Activated T-cell treated with anti-CD3 and anti-CD28 coated beads, Interleukin-2, amount 50 U/mL, for 4 hours (primary cell): ENCODE results near the gene UFD1. TPM values are rescaled to one million over a fixed set of nuclear protein-coding genes. Genes with fewer than 3 reads are reported as not detected.

ENCODE experiments used
- ATAC-seq, 2 donors: fragments of 200-7000 bp; cut with Tn5 transposase; one replicate each; pipeline ENCODE4 v1.10.0; 2021
- DNase-seq: peaks from one replicate; pipeline ENCODE4 v3.0.0-alpha.2; 2020
- H3K27me3 Mint-ChIP-seq: one replicate; pipeline ENCODE4 v1.8.0; 2021; ENCODE audit warnings: low read depth, mixed read lengths
- H3K36me3 Mint-ChIP-seq: one replicate; pipeline ENCODE4 v1.8.0; 2022; ENCODE audit warnings: mixed read lengths; ENCODE audit not compliant: insufficient read depth
- H3K4me1 Mint-ChIP-seq: one replicate; pipeline ENCODE4 v1.8.0; 2021; ENCODE audit warnings: low read depth, mixed read lengths
- H3K4me3 Mint-ChIP-seq: one replicate; pipeline ENCODE4 v1.8.0; 2021; ENCODE audit warnings: mild to moderate bottlenecking, moderate library complexity, mixed read lengths
- H3K9me3 Mint-ChIP-seq: one replicate; pipeline ENCODE4 v1.8.0; 2021; ENCODE audit warnings: mixed read lengths
- total RNA-seq, 3 donors: library from RNA; stranded (reverse); gene quantifications; one replicate each; pipeline ENCODE4 v1.2.1, GENCODE V29; 2021

UFD1 gene
- total RNA-seq, 3 donors from 2014 or later = 107 TPM

GRCh38 chr22:19477321-19478044 lies 1.5 kb downstream of the UFD1 start:
- no peaks in the 10 kb centered on the region for H3K9me3 Mint-ChIP-seq
- H3K36me3 Mint-ChIP-seq = peaks cover 6% of the 10 kb centered on the region
- no peak for ATAC-seq
- no peak for DNase-seq
- peak overlapping the region; percentile 99 for H3K4me3 Mint-ChIP-seq
- H3K4me1 Mint-ChIP-seq = peaks cover 29% of the 10 kb centered on the region
- no peaks in the 10 kb centered on the region for H3K27me3 Mint-ChIP-seq

- Mint-ChIP-seq H3K36me3 (peaks cover 16% of the 10 kb centered on the region), H3K27me3 (no peaks in the 10 kb centered on the region), H3K9me3 (no peaks in the 10 kb centered on the region), H3K4me1 (peaks cover 29% of the 10 kb centered on the region), H3K4me3 (no peak overlapping the region)
- DNase-seq = no peak
- no peak for ATAC-seq
These were observed 3.0 kb downstream of the UFD1 start for GRCh38 chr22:19476023-19476422.

GRCh38 chr22:19473578-19473977 lies 5.4 kb downstream of the UFD1 start:
- no peak for DNase-seq
- Mint-ChIP-seq H3K4me3 (no peak overlapping the region), H3K27me3 (no peaks in the 10 kb centered on the region), H3K9me3 (no peaks in the 10 kb centered on the region), H3K36me3 (peaks cover 30% of the 10 kb centered on the region), H3K4me1 (peaks cover 27% of the 10 kb centered on the region)
- no peak for ATAC-seq

- Mint-ChIP-seq H3K27me3 (no peaks in the 10 kb centered on the region), H3K4me3 (no peak overlapping the region), H3K36me3 (peaks cover 40% of the 10 kb centered on the region), H3K9me3 (no peaks in the 10 kb centered on the region), H3K4me1 (peaks cover 17% of the 10 kb centered on the region)
- ATAC-seq (no peak), DNase-seq (no peak)
These were observed 6.8 kb downstream of the UFD1 start for GRCh38 chr22:19472233-19472632.

- no peak for ATAC-seq
- Mint-ChIP-seq H3K36me3 (peaks cover 40% of the 10 kb centered on the region), H3K4me1 (peaks cover 14% of the 10 kb centered on the region), H3K4me3 (no peak overlapping the region), H3K27me3 (no peaks in the 10 kb centered on the region), H3K9me3 (no peaks in the 10 kb centered on the region)
- no peak for DNase-seq
These were observed 7.4 kb downstream of the UFD1 start for GRCh38 chr22:19471572-19471971.

GRCh38 chr22:19470010-19470409 lies 9.0 kb downstream of the UFD1 start:
- no peak for ATAC-seq
- no peak overlapping the region for H3K4me3 Mint-ChIP-seq
- no peak for DNase-seq
- no peaks in the 10 kb centered on the region for H3K27me3 Mint-ChIP-seq
- peaks cover 2% of the 10 kb centered on the region for H3K4me1 Mint-ChIP-seq
- peaks cover 43% of the 10 kb centered on the region for H3K36me3 Mint-ChIP-seq
- H3K9me3 Mint-ChIP-seq = no peaks in the 10 kb centered on the region

GRCh38 chr22:19469421-19469820 lies 9.6 kb downstream of the UFD1 start:
- Mint-ChIP-seq H3K36me3 (peaks cover 48% of the 10 kb centered on the region), H3K9me3 (no peaks in the 10 kb centered on the region), H3K4me1 (peaks cover 2% of the 10 kb centered on the region), H3K4me3 (no peak overlapping the region), H3K27me3 (no peaks in the 10 kb centered on the region)
- no peak for ATAC-seq
- no peak for DNase-seq

- H3K4me1 Mint-ChIP-seq = no peaks in the 10 kb centered on the region
- no peaks in the 10 kb centered on the region for H3K9me3 Mint-ChIP-seq
- no peak overlapping the region for H3K4me3 Mint-ChIP-seq
- ATAC-seq = no peak
- peaks cover 54% of the 10 kb centered on the region for H3K36me3 Mint-ChIP-seq
- H3K27me3 Mint-ChIP-seq = no peaks in the 10 kb centered on the region
- no peak for DNase-seq
These were observed 11.1 kb downstream of the UFD1 start for GRCh38 chr22:19467912-19468311.

GRCh38 chr22:19466848-19467752 lies 11.9 kb downstream of the UFD1 start:
- H3K36me3 Mint-ChIP-seq = peaks cover 57% of the 10 kb centered on the region
- no peaks in the 10 kb centered on the region for H3K4me1 Mint-ChIP-seq
- H3K4me3 Mint-ChIP-seq = no peak overlapping the region
- no peaks in the 10 kb centered on the region for H3K27me3 Mint-ChIP-seq
- DNase-seq (no peak), ATAC-seq (no peak)
- no peaks in the 10 kb centered on the region for H3K9me3 Mint-ChIP-seq

GRCh38 chr22:19466126-19466716 lies 12.8 kb downstream of the UFD1 start:
- H3K36me3 Mint-ChIP-seq = peaks cover 53% of the 10 kb centered on the region
- no peaks in the 10 kb centered on the region for H3K27me3 Mint-ChIP-seq
- H3K4me3 Mint-ChIP-seq = no peak overlapping the region
- ATAC-seq (no peak), DNase-seq (no peak)
- no peaks in the 10 kb centered on the region for H3K9me3 Mint-ChIP-seq
- H3K4me1 Mint-ChIP-seq = no peaks in the 10 kb centered on the region

- ATAC-seq = no peak
These were observed 14.0 kb downstream of the UFD1 start for GRCh38 chr22:19464975-19465374.

GRCh38 chr22:19464546-19464945 lies 14.4 kb downstream of the UFD1 start:
- no peaks in the 10 kb centered on the region for H3K4me1 Mint-ChIP-seq
- no peaks in the 10 kb centered on the region for H3K27me3 Mint-ChIP-seq
- no peak for DNase-seq
- H3K4me3 Mint-ChIP-seq = no peak overlapping the region
- H3K9me3 Mint-ChIP-seq = no peaks in the 10 kb centered on the region
- no peak for ATAC-seq
- peaks cover 43% of the 10 kb centered on the region for H3K36me3 Mint-ChIP-seq

More at GRCh38 chr22:19464975-19465374, 14.0 kb downstream of the UFD1 start:
- H3K4me3 Mint-ChIP-seq = no peak overlapping the region
- H3K27me3 Mint-ChIP-seq = no peaks in the 10 kb centered on the region
- no peak for DNase-seq
- H3K9me3 Mint-ChIP-seq = no peaks in the 10 kb centered on the region
- H3K36me3 Mint-ChIP-seq = peaks cover 46% of the 10 kb centered on the region
- H3K4me1 Mint-ChIP-seq = no peaks in the 10 kb centered on the region

GRCh38 chr22:19463491-19464469 lies 15.2 kb downstream of the UFD1 start:
- peaks cover 38% of the 10 kb centered on the region for H3K36me3 Mint-ChIP-seq
- H3K4me3 Mint-ChIP-seq = no peak overlapping the region
- no peaks in the 10 kb centered on the region for H3K27me3 Mint-ChIP-seq
- no peak for DNase-seq
- H3K9me3 Mint-ChIP-seq = no peaks in the 10 kb centered on the region
- H3K4me1 Mint-ChIP-seq = no peaks in the 10 kb centered on the region
- no peak for ATAC-seq

- H3K4me1 Mint-ChIP-seq = no peaks in the 10 kb centered on the region
- H3K27me3 Mint-ChIP-seq = no peaks in the 10 kb centered on the region
- no peak for DNase-seq
- no peak for ATAC-seq
- H3K36me3 Mint-ChIP-seq = peaks cover 34% of the 10 kb centered on the region
- no peaks in the 10 kb centered on the region for H3K9me3 Mint-ChIP-seq
- no peak overlapping the region for H3K4me3 Mint-ChIP-seq
These were observed 16.0 kb downstream of the UFD1 start for GRCh38 chr22:19463008-19463407.
